Endothelial cell of umbilical vein (primary cell): ENCODE data around the gene CNR2.

ENCODE experiments used
- CTCF ChIP-seq, 2 donors: IDR thresholded peaks; 1 replicate in 1 of 2; 2 replicates in 1 of 2; pipeline ENCODE4 v1.5.1; 2011; ENCODE audit warnings: low read length in 2 of 2, mild to moderate bottlenecking in 2 of 2, moderate library complexity in 2 of 2, control low read depth in 1 of 2, inconsistent platforms in 1 of 2, low read depth in 1 of 2; ENCODE audit not compliant: insufficient read depth in 1 of 2; ENCODE audit errors: extremely low read depth in 1 of 2
- EZH2 ChIP-seq: IDR thresholded peaks from 2 replicates; pipeline ENCODE4 v1.6.1; 2012; ENCODE audit warnings: borderline replicate concordance, low read depth, mild to moderate bottlenecking, moderate library complexity, low read length, inconsistent platforms; ENCODE audit not compliant: severe bottlenecking
- JUN ChIP-seq: IDR thresholded peaks from 2 replicates; pipeline ENCODE4 v1.6.1; 2011; ENCODE audit warnings: borderline replicate concordance, low read depth; ENCODE audit not compliant: insufficient read length, insufficient read depth

GRCh38 chr1:23913212-23913880 is at the start of gene CNR2:
- no peak for TF ChIP-seq EZH2
- TF ChIP-seq CTCF (IDR thresholded peaks at IDR 0.05; ENCODE audit: extremely low read depth in 1 of 2, insufficient read depth in 1 of 2, low read depth in 1 of 2, low read length in 2 of 2), result no peak
- TF ChIP-seq JUN, result no peak
